ENCODE results near the gene KIAA0513.

- TF ChIP-seq, protein P1, sequence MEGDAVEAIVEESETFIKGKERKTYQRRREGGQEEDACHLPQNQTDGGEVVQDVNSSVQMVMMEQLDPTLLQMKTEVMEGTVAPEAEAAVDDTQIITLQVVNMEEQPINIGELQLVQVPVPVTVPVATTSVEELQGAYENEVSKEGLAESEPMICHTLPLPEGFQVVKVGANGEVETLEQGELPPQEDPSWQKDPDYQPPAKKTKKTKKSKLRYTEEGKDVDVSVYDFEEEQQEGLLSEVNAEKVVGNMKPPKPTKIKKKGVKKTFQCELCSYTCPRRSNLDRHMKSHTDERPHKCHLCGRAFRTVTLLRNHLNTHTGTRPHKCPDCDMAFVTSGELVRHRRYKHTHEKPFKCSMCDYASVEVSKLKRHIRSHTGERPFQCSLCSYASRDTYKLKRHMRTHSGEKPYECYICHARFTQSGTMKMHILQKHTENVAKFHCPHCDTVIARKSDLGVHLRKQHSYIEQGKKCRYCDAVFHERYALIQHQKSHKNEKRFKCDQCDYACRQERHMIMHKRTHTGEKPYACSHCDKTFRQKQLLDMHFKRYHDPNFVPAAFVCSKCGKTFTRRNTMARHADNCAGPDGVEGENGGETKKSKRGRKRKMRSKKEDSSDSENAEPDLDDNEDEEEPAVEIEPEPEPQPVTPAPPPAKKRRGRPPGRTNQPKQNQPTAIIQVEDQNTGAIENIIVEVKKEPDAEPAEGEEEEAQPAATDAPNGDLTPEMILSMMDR (IDR thresholded peaks at IDR 0.05; ENCODE audit: insufficient read depth, low read length, poor library complexity, severe bottlenecking): no peak
- TF ChIP-seq EZH2phosphoT487 (conservative IDR thresholded peaks at IDR 0.05; ENCODE audit: low read length): no peak
These were observed 108.7 kb downstream of the KIAA0513 start for GRCh38 chr16:85136213-85136701.
